GM23338 (cell line): Measurements from ENCODE around the gene ATF6. TPM values are rescaled to one million over a fixed set of nuclear protein-coding genes. Genes with fewer than 3 reads are reported as not detected.

ENCODE experiments used
- ATAC-seq: fragments of 200-7000 bp; cut with Tn5 transposase; 3 replicates; pipeline ENCODE4 v1.9.1; 2020
- DNase-seq: peaks from one replicate; pipeline ENCODE4 v3.0.0-alpha.2; 2015; ENCODE audit warnings: low spot score
- H2AFZ ChIP-seq: fragments of 200-600 bp; sonication (generic); 2 replicates; pipeline ENCODE4 v1.8.0; 2016; ENCODE audit warnings: antibody characterized with exemption, mild to moderate bottlenecking, moderate library complexity
- H3F3A ChIP-seq: fragments of 200-600 bp; sonication (generic); replicated peaks from 2 replicates; pipeline ENCODE4 v1.8.0; 2017; ENCODE audit warnings: antibody characterized with exemption, mixed run types, low read depth
- H3K27ac ChIP-seq: fragments of 200-600 bp; sonication (generic); 2 replicates; pipeline ENCODE4 v1.6.1; 2016; ENCODE audit warnings: low read depth
- H3K27me3 ChIP-seq: fragments of 200-600 bp; sonication (generic); 2 replicates; pipeline ENCODE4 v1.8.0; 2016; ENCODE audit warnings: mild to moderate bottlenecking, mixed run types, moderate library complexity; ENCODE audit not compliant: insufficient read depth
- H3K36me3 ChIP-seq: fragments of 200-600 bp; sonication (generic); 2 replicates; pipeline ENCODE4 v1.8.0; 2016; ENCODE audit warnings: mild to moderate bottlenecking; ENCODE audit not compliant: insufficient read depth
- H3K4me1 ChIP-seq: fragments of 200-600 bp; sonication (generic); 2 replicates; pipeline ENCODE4 v1.8.0; 2016; ENCODE audit warnings: mild to moderate bottlenecking, moderate library complexity; ENCODE audit not compliant: insufficient read depth
- H3K4me2 ChIP-seq: fragments of 200-600 bp; sonication (generic); 2 replicates; pipeline ENCODE4 v1.7.1; 2017; ENCODE audit warnings: mixed run types
- H3K4me3 ChIP-seq: fragments of 200-600 bp; sonication (generic); 2 replicates; pipeline ENCODE4 v1.6.1; 2016; ENCODE audit warnings: mixed run types
- H3K79me2 ChIP-seq: fragments of 200-600 bp; sonication (generic); replicated peaks from 2 replicates; pipeline ENCODE4 v1.8.0; 2017; ENCODE audit warnings: mild to moderate bottlenecking; ENCODE audit not compliant: insufficient read depth
- H3K9me2 ChIP-seq: fragments of 200-600 bp; sonication (generic); 2 replicates; pipeline ENCODE4 v1.8.0; 2017; ENCODE audit not compliant: insufficient read depth
- H4K20me1 ChIP-seq: fragments of 200-600 bp; sonication (generic); replicated peaks from 2 replicates; pipeline ENCODE4 v1.8.0; 2017; ENCODE audit warnings: mild to moderate bottlenecking; ENCODE audit not compliant: insufficient read depth
- H3K27ac Mint-ChIP-seq: 2 replicates; pipeline ENCODE4 v1.8.0; 2020; ENCODE audit warnings: inconsistent platforms, mild to moderate bottlenecking, moderate library complexity, mixed read lengths
- H3K27me3 Mint-ChIP-seq: 3 replicates; pipeline ENCODE4 v1.8.0; 2022; ENCODE audit warnings: low read depth, mild to moderate bottlenecking, moderate library complexity, mixed read lengths, inconsistent platforms; ENCODE audit not compliant: insufficient read depth, poor library complexity
- H3K36me3 Mint-ChIP-seq: 3 replicates; pipeline ENCODE4 v1.8.0; 2021; ENCODE audit warnings: low read depth, mild to moderate bottlenecking, inconsistent platforms, moderate library complexity, mixed read lengths
- H3K4me1 Mint-ChIP-seq: 3 replicates; pipeline ENCODE4 v1.8.0; 2020; ENCODE audit warnings: mild to moderate bottlenecking, inconsistent platforms, mixed read lengths
- H3K4me3 Mint-ChIP-seq: 3 replicates; pipeline ENCODE4 v1.8.0; 2021; ENCODE audit warnings: moderate library complexity, mild to moderate bottlenecking, inconsistent platforms, mixed read lengths
- H3K9me3 Mint-ChIP-seq: 3 replicates; pipeline ENCODE4 v1.8.0; 2020; ENCODE audit warnings: moderate library complexity, mild to moderate bottlenecking, inconsistent platforms, mixed read lengths
- CREB1 ChIP-seq: fragments of 250-450 bp; sonication (Bioruptor Pico); IDR thresholded peaks from 2 replicates; pipeline ENCODE4 v1.5.0; 2020; ENCODE audit warnings: low read depth, mild to moderate bottlenecking, moderate library complexity
- CTCF ChIP-seq, 2 experiments: fragments of 200-600 bp in 1 of 2; sonication (generic) in 1 of 2; conservative IDR thresholded peaks; 2 replicates each; pipeline versions ENCODE4 v1.5.1 to v1.6.1; 2016 to 2017; ENCODE audit warnings: antibody characterized with exemption in 2 of 2, low read depth in 2 of 2, mild to moderate bottlenecking in 2 of 2, moderate library complexity in 1 of 2
- ETS1 ChIP-seq: IDR thresholded peaks from 2 replicates; pipeline ENCODE4 v1.6.1; 2016; ENCODE audit warnings: antibody characterized with exemption
- EZH2 ChIP-seq: fragments of 200-600 bp; sonication (generic); IDR thresholded peaks from one replicate; pipeline ENCODE4 v1.8.0; 2017; ENCODE audit warnings: antibody characterized with exemption, mild to moderate bottlenecking, low read depth; ENCODE audit not compliant: unreplicated experiment
- EZH2phosphoT487 ChIP-seq: fragments of 200-600 bp; sonication (generic); IDR thresholded peaks from one replicate; pipeline ENCODE4 v1.8.1; 2018; ENCODE audit warnings: antibody characterized with exemption; ENCODE audit not compliant: unreplicated experiment
- JUNB ChIP-seq: IDR thresholded peaks from one replicate; pipeline ENCODE4 v1.6.1; 2016; ENCODE audit warnings: antibody characterized with exemption; ENCODE audit not compliant: unreplicated experiment
- NANOG ChIP-seq: IDR thresholded peaks from 2 replicates; pipeline ENCODE4 v1.6.1; 2016; ENCODE audit warnings: antibody characterized with exemption, borderline replicate concordance
- POLR2AphosphoS5 ChIP-seq: IDR thresholded peaks from 2 replicates; pipeline ENCODE4 v1.6.1; 2016; ENCODE audit warnings: antibody characterized with exemption, low read depth
- REST ChIP-seq: IDR thresholded peaks from one replicate; pipeline ENCODE4 v1.6.1; 2018; ENCODE audit warnings: antibody characterized with exemption; ENCODE audit not compliant: unreplicated experiment
- STAT1 ChIP-seq: IDR thresholded peaks from one replicate; pipeline ENCODE4 v1.6.1; 2016; ENCODE audit warnings: antibody characterized with exemption; ENCODE audit not compliant: unreplicated experiment
- ZNF114 ChIP-seq: fragments of 250-450 bp; sonication (Bioruptor Pico); IDR thresholded peaks from 2 replicates; pipeline ENCODE4 v1.5.0; 2020; ENCODE audit warnings: mild to moderate bottlenecking, moderate library complexity
- ZNF331 ChIP-seq: fragments of 250-450 bp; sonication (Bioruptor Pico); IDR thresholded peaks from 2 replicates; pipeline ENCODE4 v1.5.0; 2020; ENCODE audit warnings: low read depth, mild to moderate bottlenecking, moderate library complexity
- ZNF462 ChIP-seq: fragments of 250-450 bp; sonication (Bioruptor Pico); IDR thresholded peaks from 2 replicates; pipeline ENCODE4 v1.5.0; 2020; ENCODE audit warnings: mild to moderate bottlenecking, moderate library complexity
- polyA plus RNA-seq: library from polyadenylated mRNA; unstranded; fragments of >200 nt; fragmentation: Nextera tagmentation; extraction: Ambion mirVana; gene quantifications from 2 replicates; pipeline ENCODE4 v1.2.1, GENCODE V29; 2016
- total RNA-seq: library from RNA; depleted of rRNA; stranded (reverse); fragments of >200 nt; shearing (Covaris generic); gene quantifications from 2 replicates; pipeline ENCODE4 v1.2.3, GENCODE V29; 2014

The ATF6 gene
- total and polyA plus RNA-seq, 2 experiments from 2014 or later: 5.0 to 13.5 TPM

- Histone ChIP-seq H2AFZ (no peak overlapping the region), H3K4me1 (0 out of 2 replicates have a peak, but pooled peaks cover 6% of the 10 kb centered on the region), H3K9me2 (0 out of 2 replicates have a peak, but pooled peaks cover 3% of the 10 kb centered on the region), H3K4me3 (no peak overlapping the region), H3K27me3 (no peaks in the 10 kb centered on the region), H3F3A (no peaks in the 10 kb centered on the region), H4K20me1 (no peaks in the 10 kb centered on the region), H3K36me3 (no peaks in the 10 kb centered on the region), H3K4me2 (no peak overlapping the region), H3K79me2 (no peaks in the 10 kb centered on the region), H3K27ac (no peak overlapping the region)
- no peak overlapping the region for H3K27ac Mint-ChIP-seq
- no peaks in the 10 kb centered on the region for H3K27me3 Mint-ChIP-seq
- peaks cover 2% of the 10 kb centered on the region; the same call in 1 of the 3 replicates for H3K36me3 Mint-ChIP-seq
- TF ChIP-seq EZH2 (no peak), EZH2phosphoT487 (no peak), POLR2AphosphoS5 (no peak), ZNF331 (no peak), REST (no peak), ZNF462 (CRISPR knock-in tag) (no peak), ETS1 (no peak), CREB1 (CRISPR knock-in tag) (no peak), STAT1 (no peak), JUNB (no peak), NANOG (no peak), ZNF114 (no peak), CTCF (conservative IDR thresholded peaks at IDR 0.05; ENCODE audit: low read depth in 2 of 2) (no peak)
- H3K9me3 Mint-ChIP-seq: no peaks in the 10 kb centered on the region
- no peak for DNase-seq
- no peak overlapping the region for H3K4me3 Mint-ChIP-seq
- ATAC-seq: no peak
- peaks cover 17% of the 10 kb centered on the region for H3K4me1 Mint-ChIP-seq
These were observed 187.9 kb downstream of the ATF6 start for GRCh38 chr1:161954050-161954449.
